NCI-H1436 treated with DMSO at 0.1 percent for 48 hours (cell line): ENCODE results near the gene TDP1.

Experiments
- DNase-seq: peaks from one replicate; lab custom pipeline; 2025; lab: John Stamatoyannopoulos, UW

TDP1 gene

DNA sequence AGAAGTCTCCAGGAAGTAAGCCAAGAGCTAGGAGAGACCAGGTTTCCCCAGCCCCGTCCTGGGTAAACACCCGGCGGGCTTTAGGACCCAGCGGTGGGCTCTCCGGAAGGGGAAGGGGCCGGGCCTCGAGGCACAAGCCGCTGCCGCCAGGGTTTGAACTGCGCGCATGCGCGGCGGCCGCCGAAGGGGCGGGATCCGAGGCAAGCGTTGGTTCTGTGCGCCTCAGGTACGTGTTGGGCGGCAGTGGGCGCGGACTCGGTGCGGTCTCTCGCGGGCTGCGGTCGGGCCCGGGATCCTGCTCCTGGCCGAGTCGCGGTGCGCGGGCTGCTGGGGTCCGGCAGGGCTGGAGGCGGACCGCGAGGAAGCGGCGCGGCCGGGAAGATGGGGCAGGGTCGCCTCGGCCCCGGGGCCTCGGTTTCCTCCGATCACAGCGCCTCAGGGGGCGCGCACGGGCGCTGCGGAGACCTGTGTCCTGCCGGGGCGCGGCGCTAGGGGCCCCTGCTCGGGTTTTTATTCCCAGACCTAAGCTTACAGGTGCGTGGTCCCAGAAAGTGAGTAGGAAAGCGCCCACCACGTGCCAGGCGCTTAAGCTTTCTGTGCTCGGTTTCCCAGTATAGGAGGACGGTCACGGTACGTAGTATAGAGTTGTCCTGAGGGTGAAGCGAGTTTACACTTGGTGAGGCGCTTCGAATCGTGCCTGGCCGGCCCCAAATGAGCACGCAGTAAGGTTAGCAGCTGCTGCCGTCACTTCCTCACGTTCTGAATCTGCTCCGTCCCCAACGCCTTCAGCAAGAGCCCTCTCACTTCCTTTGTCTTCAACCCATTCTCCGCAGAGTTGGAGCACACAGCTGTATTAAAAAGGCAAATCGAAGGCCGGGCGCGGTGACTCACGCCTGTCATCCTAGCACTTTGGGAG lies at the start of gene TDP1:
Gene TDP1, plus strand, starts transcription at position 183 of the 916 bp plus-strand sequence. CDS start 7,188 bp downstream, outside the sequence.
- DNase-seq = peak; percentile 73

GRCh38 chr14:89906000-89906399 lies 49.7 kb upstream of the TDP1 start:
- no peak for DNase-seq

DNA sequence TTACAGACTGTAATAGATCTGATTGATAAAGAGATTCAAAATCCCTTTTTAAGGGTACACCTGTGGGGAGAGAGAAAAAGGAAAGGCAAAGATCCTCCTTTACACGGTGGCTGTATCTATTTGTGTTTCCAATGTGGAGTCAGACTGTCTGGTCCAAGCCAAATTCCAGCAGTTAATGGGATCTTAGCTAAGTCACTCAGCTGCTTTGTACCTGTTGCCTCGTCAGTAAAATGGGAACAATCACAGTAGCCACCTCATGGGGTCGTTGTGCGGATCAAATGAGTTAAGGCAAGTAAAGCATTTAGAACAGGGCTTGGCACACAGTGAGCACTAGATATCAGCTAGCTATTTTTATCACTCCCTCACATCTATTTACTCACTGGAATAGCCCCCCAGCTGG lies 48.1 kb upstream of the TDP1 start:
- DNase-seq = no peak

- no peak for DNase-seq
These were observed 46.8 kb upstream of the TDP1 start for GRCh38 chr14:89908712-89909450.

- DNase-seq = no peak
These were observed 46.1 kb upstream of the TDP1 start for GRCh38 chr14:89909586-89909985.

DNA sequence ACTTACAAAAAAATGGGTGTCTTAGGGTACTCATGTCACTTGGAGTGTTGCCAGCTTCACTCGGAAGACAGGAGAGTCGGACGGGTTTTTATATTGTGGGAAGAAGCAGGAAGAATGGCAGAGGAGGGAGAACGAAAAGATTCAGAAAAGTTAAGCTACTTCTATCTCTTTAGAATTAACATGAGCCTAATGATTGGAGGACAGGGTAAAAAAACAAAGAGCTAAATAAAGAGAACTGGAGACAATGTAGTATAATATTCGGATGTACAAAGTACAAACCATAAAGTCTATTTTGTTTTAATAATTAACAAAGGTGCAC lies 45.1 kb upstream of the TDP1 start:
- no peak for DNase-seq

GRCh38 chr14:89911010-89911919 lies 44.5 kb upstream of the TDP1 start:
- DNase-seq = no peak

DNA sequence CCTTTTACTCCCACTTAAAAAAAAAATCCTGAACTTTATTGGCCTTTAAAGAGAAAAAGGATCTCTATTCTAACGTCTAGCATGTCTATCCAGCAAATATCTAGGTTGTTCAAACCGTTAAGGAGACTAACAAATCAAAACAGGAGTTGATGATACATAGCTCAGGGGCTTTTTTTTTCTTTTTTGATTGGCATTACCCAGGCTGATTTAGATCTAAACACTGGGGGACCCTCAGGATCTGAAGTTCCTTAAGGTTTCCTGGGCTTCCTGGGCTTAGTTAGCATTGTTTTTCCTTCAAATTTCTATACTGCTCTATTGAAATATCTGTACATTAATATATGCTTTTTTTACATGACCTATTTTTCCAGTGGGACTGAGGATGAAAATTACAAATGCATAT lies 43.5 kb upstream of the TDP1 start:
- DNase-seq = no peak

- DNase-seq = no peak
These were observed 43.0 kb upstream of the TDP1 start for GRCh38 chr14:89912667-89913211.

DNA sequence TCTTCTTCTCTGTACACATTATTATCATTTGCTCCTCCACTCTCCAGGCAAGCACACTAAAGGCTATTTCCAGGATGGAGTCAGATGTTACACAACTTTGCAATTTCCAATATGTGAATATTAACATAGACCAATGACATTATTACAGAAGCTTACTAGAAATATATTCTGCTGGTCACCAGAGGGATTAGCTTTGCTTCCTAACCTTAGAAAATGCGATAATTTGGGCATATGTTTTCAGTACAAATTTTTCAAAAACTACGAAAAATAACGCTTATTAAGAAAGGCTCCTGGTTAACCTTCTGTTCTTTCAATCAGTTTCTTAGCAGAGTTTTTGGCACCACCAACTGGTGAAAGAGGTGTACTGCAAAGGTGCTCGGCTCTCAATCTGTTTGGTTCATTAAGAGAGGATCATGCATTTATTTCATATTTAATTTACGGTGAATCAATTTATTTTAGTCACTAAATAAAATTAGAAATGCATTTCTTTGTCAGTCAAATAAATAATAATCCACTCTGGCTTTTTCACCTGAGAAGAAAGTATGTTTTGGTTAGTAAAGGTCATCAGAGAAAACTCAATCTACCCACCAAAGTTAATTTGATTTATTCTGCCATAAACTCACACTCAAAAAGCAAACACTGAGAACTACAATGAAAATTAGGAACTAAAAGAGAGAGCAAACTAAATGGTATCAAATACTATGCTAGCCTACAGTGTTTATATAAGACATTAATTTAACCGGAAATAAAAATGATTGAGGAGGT lies 40.4 kb upstream of the TDP1 start:
- DNase-seq = no peak

GRCh38 chr14:89918721-89919120 lies 37.0 kb upstream of the TDP1 start:
- DNase-seq = no peak

- DNase-seq = no peak
These were observed 35.7 kb upstream of the TDP1 start for GRCh38 chr14:89920056-89920455.

GRCh38 chr14:89921346-89921745 lies 34.4 kb upstream of the TDP1 start:
- DNase-seq = no peak

- no peak for DNase-seq
These were observed 33.5 kb upstream of the TDP1 start for GRCh38 chr14:89922031-89922907.

- no peak for DNase-seq
These were observed 31.5 kb upstream of the TDP1 start for GRCh38 chr14:89924268-89924667.

- DNase-seq = no peak
These were observed 29.0 kb upstream of the TDP1 start for GRCh38 chr14:89926694-89927093.

- DNase-seq = no peak
These were observed 28.4 kb upstream of the TDP1 start for GRCh38 chr14:89927186-89927865.

- DNase-seq = no peak
These were observed 22.7 kb upstream of the TDP1 start for GRCh38 chr14:89933002-89933401.

DNA sequence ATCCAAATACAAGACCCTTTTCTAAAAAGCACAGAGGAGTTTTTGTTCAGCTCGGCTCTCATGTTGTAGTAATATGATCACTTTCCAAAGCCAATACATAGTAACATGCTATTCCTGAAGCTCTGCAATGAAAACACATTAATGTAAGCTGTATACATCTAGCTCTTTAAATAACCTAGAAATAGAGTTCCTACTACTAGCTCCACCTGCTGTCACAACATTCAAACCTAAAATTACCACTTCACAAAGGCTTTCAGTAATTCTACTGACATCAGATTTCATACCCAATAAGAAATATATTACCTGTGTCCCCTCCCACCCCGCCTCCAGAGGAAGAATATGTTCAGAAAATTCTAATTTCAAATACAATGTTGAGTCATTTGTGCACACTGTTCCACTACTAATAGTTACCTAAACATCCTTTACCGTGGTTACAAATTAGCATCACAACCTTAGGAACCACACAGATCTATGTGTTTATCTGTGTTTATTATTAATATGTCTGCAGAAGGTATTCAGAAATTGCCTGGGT lies 19.0 kb upstream of the TDP1 start:
- no peak for DNase-seq
